Keratinocyte (primary cell): ENCODE results near the gene LCOR.

Experiments
- EZH2 ChIP-seq: IDR thresholded peaks from one replicate; pipeline ENCODE4 v1.6.1; 2012; ENCODE audit warnings: inconsistent platforms, mild to moderate bottlenecking, low read length, moderate library complexity
- TF ChIP-seq, protein P1 (sequence below), 3 experiments: IDR thresholded peaks in 1 of 3; conservative IDR thresholded peaks in 1 of 3; optimal IDR thresholded peaks in 1 of 3; 2 replicates in 2 of 3; 3 replicates in 1 of 3; pipeline versions ENCODE3 to v1.5.1; 2011; ENCODE audit warnings: low read length in 3 of 3, mild to moderate bottlenecking in 3 of 3, moderate library complexity in 2 of 3, control low read depth in 1 of 3, inconsistent platforms in 1 of 3; ENCODE audit not compliant: insufficient read depth in 2 of 3; ENCODE audit errors: extremely low read depth in 1 of 3

GRCh38 chr10:96930469-96930868 is 98.4 kb downstream of the LCOR start:
- TF ChIP-seq, protein P1, sequence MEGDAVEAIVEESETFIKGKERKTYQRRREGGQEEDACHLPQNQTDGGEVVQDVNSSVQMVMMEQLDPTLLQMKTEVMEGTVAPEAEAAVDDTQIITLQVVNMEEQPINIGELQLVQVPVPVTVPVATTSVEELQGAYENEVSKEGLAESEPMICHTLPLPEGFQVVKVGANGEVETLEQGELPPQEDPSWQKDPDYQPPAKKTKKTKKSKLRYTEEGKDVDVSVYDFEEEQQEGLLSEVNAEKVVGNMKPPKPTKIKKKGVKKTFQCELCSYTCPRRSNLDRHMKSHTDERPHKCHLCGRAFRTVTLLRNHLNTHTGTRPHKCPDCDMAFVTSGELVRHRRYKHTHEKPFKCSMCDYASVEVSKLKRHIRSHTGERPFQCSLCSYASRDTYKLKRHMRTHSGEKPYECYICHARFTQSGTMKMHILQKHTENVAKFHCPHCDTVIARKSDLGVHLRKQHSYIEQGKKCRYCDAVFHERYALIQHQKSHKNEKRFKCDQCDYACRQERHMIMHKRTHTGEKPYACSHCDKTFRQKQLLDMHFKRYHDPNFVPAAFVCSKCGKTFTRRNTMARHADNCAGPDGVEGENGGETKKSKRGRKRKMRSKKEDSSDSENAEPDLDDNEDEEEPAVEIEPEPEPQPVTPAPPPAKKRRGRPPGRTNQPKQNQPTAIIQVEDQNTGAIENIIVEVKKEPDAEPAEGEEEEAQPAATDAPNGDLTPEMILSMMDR (optimal IDR thresholded peaks at IDR 0.05 in 1 of 3, IDR thresholded peaks at IDR 0.05 in 1 of 3, conservative IDR thresholded peaks at IDR 0.05 in 1 of 3; ENCODE audit: extremely low read depth in 1 of 3, insufficient read depth in 2 of 3, low read length in 3 of 3), result no peak
- no peak for TF ChIP-seq EZH2
